ENCODE results near the gene GRAMD2B.
A peak's percentile ranks its signal among the peaks of the same experiment; 100 is the strongest.

The GRAMD2B gene

DNA sequence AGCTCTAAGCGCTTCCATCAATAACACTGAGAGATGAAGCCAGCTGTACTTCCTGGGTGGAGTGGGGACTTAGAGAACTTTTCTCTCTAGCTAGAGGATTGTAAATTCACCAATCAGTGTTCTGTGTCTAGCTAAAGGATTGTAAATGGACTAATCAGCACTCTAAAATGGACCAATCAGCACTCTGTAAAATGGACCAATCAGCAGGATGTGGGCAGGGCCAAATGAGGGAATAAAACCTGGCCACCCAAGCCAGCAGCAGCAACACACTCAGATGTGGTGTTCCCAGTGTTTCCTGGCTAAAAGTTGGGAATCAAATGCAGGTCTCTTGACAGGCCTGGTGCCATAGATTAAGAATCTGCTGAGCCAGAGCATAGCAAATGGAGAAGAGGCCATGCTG is 111.3 kb downstream of the GRAMD2B start:
- TF ChIP-seq EGR1 (IDR thresholded peaks at IDR 0.05) (no peak), MAX (IDR thresholded peaks at IDR 0.05) (no peak), ZBTB7A (IDR thresholded peaks at IDR 0.05; ENCODE audit: low read depth) (no peak), NFIC (IDR thresholded peaks at IDR 0.05) (no peak), TEAD4 (IDR thresholded peaks at IDR 0.05) (no peak), CEBPB (IDR thresholded peaks at IDR 0.05) (no peak), YY1 (IDR thresholded peaks at IDR 0.05; ENCODE audit: low read depth) (no peak), TAF1 (IDR thresholded peaks at IDR 0.05; ENCODE audit: low read depth) (no peak), CREB1 (IDR thresholded peaks at IDR 0.05; ENCODE audit: low read depth) (no peak), TCF12 (IDR thresholded peaks at IDR 0.05; ENCODE audit: low read depth) (no peak), RAD21 (IDR thresholded peaks at IDR 0.05; ENCODE audit: low read depth) (no peak), EP300 (IDR thresholded peaks at IDR 0.05; ENCODE audit: borderline replicate concordance) (no peak), FOXM1 (IDR thresholded peaks at IDR 0.05; ENCODE audit: borderline replicate concordance, low read depth) (no peak)
- TF ChIP-seq, protein P1, sequence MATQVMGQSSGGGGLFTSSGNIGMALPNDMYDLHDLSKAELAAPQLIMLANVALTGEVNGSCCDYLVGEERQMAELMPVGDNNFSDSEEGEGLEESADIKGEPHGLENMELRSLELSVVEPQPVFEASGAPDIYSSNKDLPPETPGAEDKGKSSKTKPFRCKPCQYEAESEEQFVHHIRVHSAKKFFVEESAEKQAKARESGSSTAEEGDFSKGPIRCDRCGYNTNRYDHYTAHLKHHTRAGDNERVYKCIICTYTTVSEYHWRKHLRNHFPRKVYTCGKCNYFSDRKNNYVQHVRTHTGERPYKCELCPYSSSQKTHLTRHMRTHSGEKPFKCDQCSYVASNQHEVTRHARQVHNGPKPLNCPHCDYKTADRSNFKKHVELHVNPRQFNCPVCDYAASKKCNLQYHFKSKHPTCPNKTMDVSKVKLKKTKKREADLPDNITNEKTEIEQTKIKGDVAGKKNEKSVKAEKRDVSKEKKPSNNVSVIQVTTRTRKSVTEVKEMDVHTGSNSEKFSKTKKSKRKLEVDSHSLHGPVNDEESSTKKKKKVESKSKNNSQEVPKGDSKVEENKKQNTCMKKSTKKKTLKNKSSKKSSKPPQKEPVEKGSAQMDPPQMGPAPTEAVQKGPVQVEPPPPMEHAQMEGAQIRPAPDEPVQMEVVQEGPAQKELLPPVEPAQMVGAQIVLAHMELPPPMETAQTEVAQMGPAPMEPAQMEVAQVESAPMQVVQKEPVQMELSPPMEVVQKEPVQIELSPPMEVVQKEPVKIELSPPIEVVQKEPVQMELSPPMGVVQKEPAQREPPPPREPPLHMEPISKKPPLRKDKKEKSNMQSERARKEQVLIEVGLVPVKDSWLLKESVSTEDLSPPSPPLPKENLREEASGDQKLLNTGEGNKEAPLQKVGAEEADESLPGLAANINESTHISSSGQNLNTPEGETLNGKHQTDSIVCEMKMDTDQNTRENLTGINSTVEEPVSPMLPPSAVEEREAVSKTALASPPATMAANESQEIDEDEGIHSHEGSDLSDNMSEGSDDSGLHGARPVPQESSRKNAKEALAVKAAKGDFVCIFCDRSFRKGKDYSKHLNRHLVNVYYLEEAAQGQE (IDR thresholded peaks at IDR 0.05; ENCODE audit: low read depth), result no peak
- TF ChIP-seq, protein P2, sequence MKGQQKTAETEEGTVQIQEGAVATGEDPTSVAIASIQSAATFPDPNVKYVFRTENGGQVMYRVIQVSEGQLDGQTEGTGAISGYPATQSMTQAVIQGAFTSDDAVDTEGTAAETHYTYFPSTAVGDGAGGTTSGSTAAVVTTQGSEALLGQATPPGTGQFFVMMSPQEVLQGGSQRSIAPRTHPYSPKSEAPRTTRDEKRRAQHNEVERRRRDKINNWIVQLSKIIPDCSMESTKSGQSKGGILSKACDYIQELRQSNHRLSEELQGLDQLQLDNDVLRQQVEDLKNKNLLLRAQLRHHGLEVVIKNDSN (IDR thresholded peaks at IDR 0.05), result no peak

GRCh38 chr5:126535856-126536545 is 112.8 kb downstream of the GRAMD2B start:
- TF ChIP-seq EGR1 (IDR thresholded peaks at IDR 0.05) (no peak), EP300 (IDR thresholded peaks at IDR 0.05; ENCODE audit: borderline replicate concordance) (peak; percentile 16; the same call in 1 of the 2 replicates), NFIC (IDR thresholded peaks at IDR 0.05) (0 out of 2 replicates have a peak, but pooled peaks have one; percentile 28), TEAD4 (IDR thresholded peaks at IDR 0.05) (peak; percentile 31; the same call in 1 of the 2 replicates), CEBPB (IDR thresholded peaks at IDR 0.05) (no peak), CREB1 (IDR thresholded peaks at IDR 0.05; ENCODE audit: low read depth) (no peak), ZBTB7A (IDR thresholded peaks at IDR 0.05; ENCODE audit: low read depth) (no peak)
- TF ChIP-seq, protein P1 (IDR thresholded peaks at IDR 0.05; ENCODE audit: low read depth), result no peak

GRCh38 chr5:126536874-126537273 is 113.7 kb downstream of the GRAMD2B start:
- TF ChIP-seq MAX (IDR thresholded peaks at IDR 0.05) (no peak), FOXM1 (IDR thresholded peaks at IDR 0.05; ENCODE audit: borderline replicate concordance, low read depth) (no peak), CEBPB (IDR thresholded peaks at IDR 0.05) (no peak), EGR1 (IDR thresholded peaks at IDR 0.05) (no peak), ZBTB7A (IDR thresholded peaks at IDR 0.05; ENCODE audit: low read depth) (no peak), YY1 (IDR thresholded peaks at IDR 0.05; ENCODE audit: low read depth) (no peak), TCF12 (IDR thresholded peaks at IDR 0.05; ENCODE audit: low read depth) (no peak), CREB1 (IDR thresholded peaks at IDR 0.05; ENCODE audit: low read depth) (no peak), RAD21 (IDR thresholded peaks at IDR 0.05; ENCODE audit: low read depth) (no peak), EP300 (IDR thresholded peaks at IDR 0.05; ENCODE audit: borderline replicate concordance) (no peak), TEAD4 (IDR thresholded peaks at IDR 0.05) (no peak)
- TF ChIP-seq, protein P2 (IDR thresholded peaks at IDR 0.05), result no peak

DNA sequence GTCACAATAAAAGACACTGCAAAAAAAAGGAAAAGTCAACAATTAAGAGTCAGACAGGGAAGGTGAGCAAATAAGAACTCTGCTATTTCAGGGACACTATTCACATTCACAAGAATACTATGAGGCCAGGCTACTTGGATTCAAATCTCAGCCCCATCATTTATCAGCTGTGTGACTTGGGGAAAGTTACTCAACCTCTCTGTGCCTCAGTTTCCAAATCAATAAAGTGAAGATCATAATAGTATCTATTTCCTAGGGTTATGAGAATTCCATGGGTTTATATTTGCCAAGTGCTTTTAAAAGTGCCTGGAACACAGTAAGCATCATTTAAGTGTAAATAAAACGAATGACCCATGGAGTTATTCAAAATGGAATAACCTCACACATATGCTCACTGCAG is 115.4 kb downstream of the GRAMD2B start:
- TF ChIP-seq MAX (IDR thresholded peaks at IDR 0.05) (no peak), FOXM1 (IDR thresholded peaks at IDR 0.05; ENCODE audit: borderline replicate concordance, low read depth) (no peak), ZBTB7A (IDR thresholded peaks at IDR 0.05; ENCODE audit: low read depth) (no peak), TCF12 (IDR thresholded peaks at IDR 0.05; ENCODE audit: low read depth) (no peak)
- TF ChIP-seq, protein P2 (IDR thresholded peaks at IDR 0.05), result no peak
- TF ChIP-seq, protein P1 (IDR thresholded peaks at IDR 0.05; ENCODE audit: low read depth), result no peak

All from Ishikawa (cell line).